Measurements from ENCODE around the gene KCNA1.

GRCh38 chr12:4947253-4947652, 37.5 kb downstream of the KCNA1 start:
- TF ChIP-seq CTCF (IDR thresholded peaks at IDR 0.05) (no peak), ZFX (IDR thresholded peaks at IDR 0.05; ENCODE audit: borderline replicate concordance) (no peak)
